HG03097 (cell line): ENCODE results near the gene MARCKS.

Source experiments
- ATAC-seq: cut with Tn5 transposase; IDR thresholded peaks from one replicate; pipeline ENCODE4 v1.9.1; 2021; ENCODE audit not compliant: unreplicated experiment, low FRiP score

The MARCKS gene

GRCh38 chr6:113856625-113857555 is at the start of gene MARCKS:
TSS of gene MARCKS (plus strand) at chr6:113857345. CDS start at chr6:113857746, 401 bp downstream.
- ATAC-seq: peak; percentile 34

GRCh38 chr6:113809826-113810225 is 47.3 kb upstream of the MARCKS start:
- ATAC-seq: peak; percentile 56

- ATAC-seq: no peak
Observed at GRCh38 chr6:113813142-113813541, 44.0 kb upstream of the MARCKS start.

- ATAC-seq: no peak
Observed at GRCh38 chr6:113818578-113818977, 38.6 kb upstream of the MARCKS start.

- ATAC-seq: no peak
Observed at GRCh38 chr6:113819169-113819830, 37.8 kb upstream of the MARCKS start.

GRCh38 chr6:113820761-113821160 is 36.4 kb upstream of the MARCKS start:
- no peak for ATAC-seq

- ATAC-seq: no peak
Observed at GRCh38 chr6:113821445-113821844, 35.7 kb upstream of the MARCKS start.

GRCh38 chr6:113823916-113824315 is 33.2 kb upstream of the MARCKS start:
- ATAC-seq: no peak

- no peak for ATAC-seq
Observed at GRCh38 chr6:113824411-113824810, 32.7 kb upstream of the MARCKS start.

- ATAC-seq: no peak
Observed at GRCh38 chr6:113824866-113825265, 32.3 kb upstream of the MARCKS start.

- ATAC-seq: no peak
Observed at GRCh38 chr6:113825781-113826180, 31.4 kb upstream of the MARCKS start.

GRCh38 chr6:113828984-113829695 is 28.0 kb upstream of the MARCKS start:
- ATAC-seq: no peak

GRCh38 chr6:113829696-113830045 is 27.5 kb upstream of the MARCKS start:
- ATAC-seq: no peak

GRCh38 chr6:113830140-113830539 is 27.0 kb upstream of the MARCKS start:
- no peak for ATAC-seq

- no peak for ATAC-seq
Observed at GRCh38 chr6:113833537-113833936, 23.6 kb upstream of the MARCKS start.

GRCh38 chr6:113837170-113837569 is 20.0 kb upstream of the MARCKS start:
- no peak for ATAC-seq

- ATAC-seq: no peak
Observed at GRCh38 chr6:113842165-113842564, 15.0 kb upstream of the MARCKS start.

GRCh38 chr6:113843500-113844073 is 13.6 kb upstream of the MARCKS start:
- ATAC-seq: no peak

GRCh38 chr6:113846577-113846976 is 10.6 kb upstream of the MARCKS start:
- ATAC-seq: no peak

GRCh38 chr6:113847447-113847846 is 9.7 kb upstream of the MARCKS start:
- no peak for ATAC-seq

- ATAC-seq: no peak
Observed at GRCh38 chr6:113848280-113848679, 8.9 kb upstream of the MARCKS start.
